Testis (tissue), 2 donors: ENCODE results near the gene COL17A1.

Experiments used
- CTCF ChIP-seq, 3 experiments: fragments of 450-650 bp in 2 of 3; fragments of 200-600 bp in 1 of 3; sonication (generic) in 1 of 3; IDR thresholded peaks; one replicate each; pipeline ENCODE4 v1.5.1; 2016 to 2019; ENCODE audit warnings: antibody characterized with exemption in 3 of 3, mild to moderate bottlenecking in 2 of 3, moderate library complexity in 1 of 3
- POLR2A ChIP-seq: fragments of 450-650 bp; IDR thresholded peaks from one replicate; pipeline ENCODE4 v1.6.1; 2017; ENCODE audit warnings: antibody characterized with exemption, mild to moderate bottlenecking, moderate library complexity

- no peak for TF ChIP-seq CTCF (IDR thresholded peaks at IDR 0.05)
- no peak for TF ChIP-seq POLR2A
Observed at GRCh38 chr10:104025524-104025923, 60.2 kb downstream of the COL17A1 start.
